Right renal pelvis (tissue), 4 donors: ENCODE results near the gene GPATCH8. TPM values are rescaled to one million over a fixed set of nuclear protein-coding genes. Genes with fewer than 3 reads are reported as not detected.
A peak's percentile ranks its signal among the peaks of the same experiment; 100 is the strongest.
"Not testable (repeated sequence)": the region's sequence is repeated elsewhere in the genome, so short reads cannot be mapped to it uniquely, and the experiment has no call there.

ENCODE experiments used
- DNase-seq, 4 donors: peaks; one replicate each; pipeline ENCODE4 v3.0.0-alpha.2; 2013; ENCODE audit warnings: low read depth in 4 of 4, low spot score in 3 of 4, missing footprints in 1 of 4
- polyA plus RNA-seq, 4 donors: library from polyadenylated mRNA; unstranded; fragments of 120-200 nt; gene quantifications; one replicate each; pipeline ENCODE4 v1.2.1, GENCODE V29; 2013; ENCODE audit not compliant: insufficient read length in 4 of 4

The GPATCH8 gene
- polyA plus RNA-seq, 4 donors, result 42.4 to 49.5 (median 44.4) TPM

GRCh38 chr17:44400226-44400847 lies 102.9 kb downstream of the GPATCH8 start:
- peak in 1 of 4 donors; percentile 12 for DNase-seq

GRCh38 chr17:44398692-44399691 lies 104.2 kb downstream of the GPATCH8 start:
- DNase-seq, result no peak

- DNase-seq, result no peak
Measured at GRCh38 chr17:44397479-44398440, 105.4 kb downstream of the GPATCH8 start.

- DNase-seq, result no peak
Measured at GRCh38 chr17:44396946-44397345, 106.3 kb downstream of the GPATCH8 start.

- no peak for DNase-seq
Measured at GRCh38 chr17:44394833-44395232, 108.4 kb downstream of the GPATCH8 start.

- not testable (repeated sequence) for DNase-seq
Measured at GRCh38 chr17:44394112-44394511, 109.1 kb downstream of the GPATCH8 start.

GRCh38 chr17:44390250-44390870 lies 112.8 kb downstream of the GPATCH8 start:
- no peak for DNase-seq

GRCh38 chr17:44389723-44390202 lies 113.4 kb downstream of the GPATCH8 start:
- no peak for DNase-seq

- DNase-seq, result no peak
Measured at GRCh38 chr17:44389281-44389680, 113.9 kb downstream of the GPATCH8 start, which contains the start of gene ITGA2B. TSS of gene ITGA2B (minus strand) at chr17:44389649. CDS start at chr17:44389473, 176 bp downstream.

GRCh38 chr17:44387804-44388203 lies 115.4 kb downstream of the GPATCH8 start:
- DNase-seq, result no peak

GRCh38 chr17:44386182-44386525 lies 117.1 kb downstream of the GPATCH8 start:
- DNase-seq, result no peak

- peak in 2 of 4 donors; percentile 67 to 69 for DNase-seq
Measured at GRCh38 chr17:44385287-44386181, 117.7 kb downstream of the GPATCH8 start.

GRCh38 chr17:44384823-44385286 lies 118.4 kb downstream of the GPATCH8 start:
- no peak for DNase-seq

- DNase-seq, result no peak
Measured at GRCh38 chr17:44384281-44384822, 118.9 kb downstream of the GPATCH8 start.

GRCh38 chr17:44383861-44384260 lies 119.3 kb downstream of the GPATCH8 start:
- DNase-seq, result no peak

GRCh38 chr17:44383363-44383762 lies 119.8 kb downstream of the GPATCH8 start:
- no peak for DNase-seq

GRCh38 chr17:44382917-44383316 lies 120.3 kb downstream of the GPATCH8 start:
- no peak for DNase-seq

- DNase-seq, result no peak
Measured at GRCh38 chr17:44381810-44382305, 121.3 kb downstream of the GPATCH8 start.
